A549 (cell line): Measurements from ENCODE around the gene HBA1.

ENCODE experiments used
- CBX2 ChIP-seq: fragments of 200-600 bp; sonication (generic); IDR thresholded peaks from 2 replicates; pipeline ENCODE4 v1.6.1; 2016; ENCODE audit warnings: low read depth, mild to moderate bottlenecking, borderline replicate concordance
- CEBPB ChIP-seq, 2 experiments: fragments of >200 bp in 1 of 2; sonication (Bioruptor Twin) in 1 of 2; formaldehyde crosslinking in 1 of 2; IDR thresholded peaks; 2 replicates each; pipeline ENCODE4 v1.6.1; 2012 to 2016
- CTCF ChIP-seq: fragments of >200 bp; sonication (Bioruptor Twin); formaldehyde crosslinking; IDR thresholded peaks from 3 replicates; pipeline ENCODE4 v1.5.1; 2016
- EHMT2 ChIP-seq: fragments of 200-600 bp; sonication (generic); IDR thresholded peaks from 2 replicates; pipeline ENCODE4 v1.6.1; 2016; ENCODE audit warnings: antibody characterized with exemption, low read depth, mild to moderate bottlenecking, moderate library complexity
- HOXA7 ChIP-seq: fragments of 250-450 bp; sonication (Bioruptor Pico); IDR thresholded peaks from 2 replicates; pipeline ENCODE4 v1.5.0; 2020; ENCODE audit warnings: mild to moderate bottlenecking, moderate library complexity
- PBX3 ChIP-seq: IDR thresholded peaks from 2 replicates; pipeline ENCODE4 v1.6.1; 2012
- POLR2A ChIP-seq: IDR thresholded peaks from 2 replicates; pipeline ENCODE4 v1.6.1; 2012; ENCODE audit warnings: mild to moderate bottlenecking, low read length
- RARB ChIP-seq: fragments of 250-450 bp; sonication (Bioruptor Pico); IDR thresholded peaks from 2 replicates; pipeline ENCODE4 v1.8.0; 2021; ENCODE audit warnings: mild to moderate bottlenecking, moderate library complexity
- RCOR1 ChIP-seq: fragments of 150-350 bp; IDR thresholded peaks from 2 replicates; pipeline ENCODE4 v1.6.1; 2014; ENCODE audit warnings: antibody characterized with exemption, low read length, low read depth
- SMC3 ChIP-seq: fragments of >200 bp; sonication (Bioruptor Twin); formaldehyde crosslinking; IDR thresholded peaks from 3 replicates; pipeline ENCODE4 v1.6.1; 2018; ENCODE audit warnings: inconsistent platforms
- ZSCAN20 ChIP-seq: fragments of 250-450 bp; sonication (Bioruptor Pico); IDR thresholded peaks from 2 replicates; pipeline ENCODE4 v1.8.0; 2022; ENCODE audit warnings: mild to moderate bottlenecking, moderate library complexity

GRCh38 chr16:203246-203645 is 26.8 kb downstream of the HBA1 start:
- no peak for TF ChIP-seq EHMT2
- no peak for TF ChIP-seq SMC3
- TF ChIP-seq HOXA7 (CRISPR knock-in tag): no peak
- TF ChIP-seq PBX3: no peak
- no peak for TF ChIP-seq CBX2
- TF ChIP-seq CTCF: no peak
- no peak for TF ChIP-seq ZSCAN20 (CRISPR knock-in tag)
- TF ChIP-seq RCOR1: no peak
- no peak for TF ChIP-seq RARB (CRISPR knock-in tag)
- TF ChIP-seq CEBPB (IDR thresholded peaks at IDR 0.05): no peak
- TF ChIP-seq POLR2A: no peak
